ENCODE data around the gene FAM200C. TPM values are rescaled to one million over a fixed set of nuclear protein-coding genes. Genes with fewer than 3 reads are reported as not detected.

FAM200C gene
- polyA plus RNA-seq, 5 donors = 11.4 to 18.3 (median 15.2) TPM

Other genes starting within 250 kb of the FAM200C start
- gene FABP6, start 170.5 kb downstream of the FAM200C start, polyA plus RNA-seq (ENCODE audit: insufficient read depth in 1 of 5, insufficient read length in 5 of 5, low replicate concordance in 1 of 5) = 1 to 10 TPM in 4 of 5 donors, under 1 TPM in 1; 0.40 to 7.3 (median 4.4) TPM
- gene CCNJL, start 87.5 kb downstream of the FAM200C start, polyA plus RNA-seq (ENCODE audit: insufficient read depth in 1 of 5, insufficient read length in 5 of 5, low replicate concordance in 1 of 5) = 10 to 100 TPM in 2 of 5 donors, 1 to 10 TPM in 3; 7.9 to 12.7 (median 9.6) TPM
- gene C1QTNF2, start 29.4 kb downstream of the FAM200C start, polyA plus RNA-seq (ENCODE audit: insufficient read depth in 1 of 5, insufficient read length in 5 of 5, low replicate concordance in 1 of 5) = 1 to 10 TPM; 2.9 to 5.1 (median 3.3) TPM
- gene SLU7, start 19.0 kb upstream of the FAM200C start, polyA plus RNA-seq (ENCODE audit: insufficient read depth in 1 of 5, insufficient read length in 5 of 5, low replicate concordance in 1 of 5) = 10 to 100 TPM; 45.0 to 72.6 (median 52.4) TPM
- 100 to 1,000 TPM in 1 of 5 donors, 10 to 100 TPM in 4; 40.1 to 121 (median 69.5) TPM for gene PTTG1, start 21.8 kb upstream of the FAM200C start, polyA plus RNA-seq (ENCODE audit: insufficient read depth in 1 of 5, insufficient read length in 5 of 5, low replicate concordance in 1 of 5)

Data from right lung (tissue), 5 donors.